ENCODE measurements around the gene DDB1. TPM values are rescaled to one million over a fixed set of nuclear protein-coding genes. Genes with fewer than 3 reads are reported as not detected.

The DDB1 gene
- polyA plus RNA-seq, 2 donors: 51.3 to 78.7 TPM

DNA sequence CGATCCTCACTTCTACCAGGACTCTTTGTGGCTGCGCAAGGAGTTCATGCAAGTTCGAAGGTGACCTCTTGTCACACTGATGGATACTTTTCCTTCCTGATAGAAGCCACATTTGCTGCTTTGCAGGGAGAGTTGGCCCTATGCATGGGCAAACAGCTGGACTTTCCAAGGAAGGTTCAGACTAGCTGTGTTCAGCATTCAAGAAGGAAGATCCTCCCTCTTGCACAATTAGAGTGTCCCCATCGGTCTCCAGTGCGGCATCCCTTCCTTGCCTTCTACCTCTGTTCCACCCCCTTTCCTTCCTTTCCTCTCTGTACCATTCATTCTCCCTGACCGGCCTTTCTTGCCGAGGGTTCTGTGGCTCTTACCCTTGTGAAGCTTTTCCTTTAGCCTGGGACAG, 35.7 kb upstream of the DDB1 start:
- no peak overlapping the region for H3K4me3 ChIP-seq (ENCODE audit: low read depth in 1 of 2, low read length in 2 of 2)
- 91 to 95% methylated on average over 7 of the region's 7 CpGs for WGBS, 2 donors
- H3K27ac ChIP-seq (ENCODE audit: low read depth in 2 of 2, low read length in 1 of 2): peak overlapping the region in 1 of 2 donors; percentile 17
- H3K27me3 ChIP-seq (ENCODE audit: control insufficient read depth in 1 of 2, insufficient read depth in 2 of 2, low read length in 2 of 2): no peaks in the 10 kb centered on the region
- H3K36me3 ChIP-seq (ENCODE audit: control insufficient read depth in 2 of 2, insufficient read depth in 2 of 2, low read length in 1 of 2): peaks cover 5 to 14% of the 10 kb centered on the region in 2 donors
- no peaks in the 10 kb centered on the region for H3K9me3 ChIP-seq (ENCODE audit: control insufficient read depth in 2 of 2, insufficient read depth in 1 of 2, low read depth in 1 of 2, low read length in 1 of 2)
- peaks cover 2 to 10% of the 10 kb centered on the region in 2 donors for H3K4me1 ChIP-seq (ENCODE audit: control insufficient read depth in 2 of 2, insufficient read depth in 2 of 2, low read length in 1 of 2)

- Histone ChIP-seq H3K36me3 (ENCODE audit: control insufficient read depth in 2 of 2, insufficient read depth in 2 of 2, low read length in 1 of 2) (peaks cover 5 to 14% of the 10 kb centered on the region in 2 donors), H3K4me1 (ENCODE audit: control insufficient read depth in 2 of 2, insufficient read depth in 2 of 2, low read length in 1 of 2) (peaks cover 2 to 10% of the 10 kb centered on the region in 2 donors), H3K27ac (ENCODE audit: low read depth in 2 of 2, low read length in 1 of 2) (no peak overlapping the region), H3K27me3 (ENCODE audit: control insufficient read depth in 1 of 2, insufficient read depth in 2 of 2, low read length in 2 of 2) (no peaks in the 10 kb centered on the region), H3K9me3 (ENCODE audit: control insufficient read depth in 2 of 2, insufficient read depth in 1 of 2, low read depth in 1 of 2, low read length in 1 of 2) (no peaks in the 10 kb centered on the region), H3K4me3 (ENCODE audit: low read depth in 1 of 2, low read length in 2 of 2) (no peak overlapping the region)
- 62 to 71% methylated on average over 6 of the region's 6 CpGs for WGBS, 2 donors
These were observed 34.5 kb upstream of the DDB1 start for GRCh38 chr11:61367406-61367805.

DNA sequence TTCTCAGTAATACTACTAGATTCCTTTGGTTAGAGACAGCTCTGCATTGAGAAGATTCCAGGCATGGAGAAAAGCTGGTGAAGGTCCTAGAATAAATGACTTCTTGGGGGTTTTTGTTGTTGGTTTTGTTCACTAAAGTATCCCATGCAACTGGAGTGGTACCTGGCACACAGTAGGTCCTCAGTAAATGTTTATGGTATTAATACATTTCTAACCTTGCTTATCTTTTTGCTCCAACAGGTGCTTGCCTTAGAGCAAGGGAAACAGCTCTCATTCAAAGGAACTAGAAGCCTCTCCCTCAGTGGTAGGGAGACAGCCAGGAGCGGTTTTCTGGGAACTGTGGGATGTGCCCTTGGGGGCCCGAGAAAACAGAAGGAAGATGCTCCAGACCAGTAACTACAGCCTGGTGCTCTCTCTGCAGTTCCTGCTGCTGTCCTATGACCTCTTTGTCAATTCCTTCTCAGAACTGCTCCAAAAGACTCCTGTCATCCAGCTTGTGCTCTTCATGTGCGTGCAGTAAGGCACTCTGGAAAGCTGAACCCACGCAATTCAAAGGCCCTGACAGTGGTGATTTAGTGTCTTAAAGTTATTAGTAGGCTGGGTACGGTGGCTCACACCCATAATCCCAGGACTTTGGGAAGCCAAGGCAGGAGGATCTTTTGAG, 31.2 kb upstream of the DDB1 start:
- Histone ChIP-seq H3K4me3 (ENCODE audit: low read depth in 1 of 2, low read length in 2 of 2) (no peak overlapping the region), H3K4me1 (ENCODE audit: control insufficient read depth in 2 of 2, insufficient read depth in 2 of 2, low read length in 1 of 2) (peaks cover 0 to 8% of the 10 kb centered on the region in 2 donors), H3K9me3 (ENCODE audit: control insufficient read depth in 2 of 2, insufficient read depth in 1 of 2, low read depth in 1 of 2, low read length in 1 of 2) (no peaks in the 10 kb centered on the region), H3K27ac (ENCODE audit: low read depth in 2 of 2, low read length in 1 of 2) (no peak overlapping the region), H3K36me3 (ENCODE audit: control insufficient read depth in 2 of 2, insufficient read depth in 2 of 2, low read length in 1 of 2) (peaks cover 5 to 14% of the 10 kb centered on the region in 2 donors), H3K27me3 (ENCODE audit: control insufficient read depth in 1 of 2, insufficient read depth in 2 of 2, low read length in 2 of 2) (no peaks in the 10 kb centered on the region)
- 92% methylated on average over 5 of the region's 5 CpGs for WGBS, 2 donors

GRCh38 chr11:61362542-61362875, 29.6 kb upstream of the DDB1 start:
- H3K27me3 ChIP-seq (ENCODE audit: control insufficient read depth in 1 of 2, insufficient read depth in 2 of 2, low read length in 2 of 2): no peaks in the 10 kb centered on the region
- H3K36me3 ChIP-seq (ENCODE audit: control insufficient read depth in 2 of 2, insufficient read depth in 2 of 2, low read length in 1 of 2): peaks cover 5 to 8% of the 10 kb centered on the region in 2 donors
- peak overlapping the region; percentile 69 to 74 for H3K4me3 ChIP-seq (ENCODE audit: low read depth in 1 of 2, low read length in 2 of 2)
- H3K27ac ChIP-seq (ENCODE audit: low read depth in 2 of 2, low read length in 1 of 2): peak overlapping the region; percentile 98 to 99
- peaks cover 0 to 3% of the 10 kb centered on the region in 2 donors for H3K4me1 ChIP-seq (ENCODE audit: control insufficient read depth in 2 of 2, insufficient read depth in 2 of 2, low read length in 1 of 2)
- no peaks in the 10 kb centered on the region for H3K9me3 ChIP-seq (ENCODE audit: control insufficient read depth in 2 of 2, insufficient read depth in 1 of 2, low read depth in 1 of 2, low read length in 1 of 2)
- WGBS, 2 donors: 0 to 1% methylated on average over 12 of the region's 12 CpGs

- H3K4me3 ChIP-seq (ENCODE audit: low read depth in 1 of 2, low read length in 2 of 2): peak within 1 kb of the TSS; percentile 69 to 74
- H3K9me3 ChIP-seq (ENCODE audit: control insufficient read depth in 2 of 2, insufficient read depth in 1 of 2, low read depth in 1 of 2, low read length in 1 of 2): no peaks in the 10 kb centered on the region
- H3K36me3 ChIP-seq (ENCODE audit: control insufficient read depth in 2 of 2, insufficient read depth in 2 of 2, low read length in 1 of 2): peaks cover 5 to 8% of the 10 kb centered on the region in 2 donors
- H3K27ac ChIP-seq (ENCODE audit: low read depth in 2 of 2, low read length in 1 of 2): peak within 1 kb of the TSS; percentile 98 to 99
- WGBS, 2 donors: 0% methylated on average over 63 of the region's 63 CpGs
- H3K27me3 ChIP-seq (ENCODE audit: control insufficient read depth in 1 of 2, insufficient read depth in 2 of 2, low read length in 2 of 2): no peaks in the 10 kb centered on the region
- peaks cover 0 to 1% of the 10 kb centered on the region in 2 donors for H3K4me1 ChIP-seq (ENCODE audit: control insufficient read depth in 2 of 2, insufficient read depth in 2 of 2, low read length in 1 of 2)
These were observed 29.0 kb upstream of the DDB1 start, which contains the start of the genes CYB561A3 and TMEM138 for GRCh38 chr11:61361741-61362541. Gene CYB561A3 (minus strand): TSS chr11:61361882. CDS start chr11:61356713, 5,169 bp downstream. Gene TMEM138 (plus strand): TSS chr11:61362374. CDS start chr11:61364391, 2,017 bp downstream.

DNA sequence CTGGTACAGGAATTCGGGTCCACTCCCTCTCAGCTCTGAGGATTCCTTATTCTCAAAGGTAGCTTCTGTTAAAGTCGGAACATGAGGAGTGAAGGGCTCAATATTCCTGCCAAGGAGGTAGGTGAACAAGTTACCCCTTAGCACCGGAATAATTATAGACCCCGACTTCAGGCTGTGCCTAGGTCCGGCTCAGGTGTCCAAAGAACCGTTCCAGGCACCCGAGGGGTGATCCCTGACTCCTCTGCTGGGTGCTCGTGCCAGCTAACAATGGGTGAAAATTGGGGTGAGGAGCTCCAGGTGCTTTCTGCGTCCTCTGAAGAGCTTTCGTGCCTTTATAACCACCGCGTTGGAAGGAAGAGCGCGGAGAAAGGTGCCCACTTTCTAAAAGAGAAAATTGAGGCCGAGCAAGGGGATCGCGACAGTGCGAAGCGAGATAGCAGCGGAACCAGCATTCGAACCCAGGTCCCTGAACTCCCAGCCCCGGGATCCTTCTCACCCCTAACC, 28.4 kb upstream of the DDB1 start:
- H3K36me3 ChIP-seq (ENCODE audit: control insufficient read depth in 2 of 2, insufficient read depth in 2 of 2, low read length in 1 of 2): peaks cover 5 to 11% of the 10 kb centered on the region in 2 donors
- H3K27me3 ChIP-seq (ENCODE audit: control insufficient read depth in 1 of 2, insufficient read depth in 2 of 2, low read length in 2 of 2): no peaks in the 10 kb centered on the region
- H3K27ac ChIP-seq (ENCODE audit: low read depth in 2 of 2, low read length in 1 of 2): peak overlapping the region; percentile 98 to 99
- peak overlapping the region; percentile 69 to 74 for H3K4me3 ChIP-seq (ENCODE audit: low read depth in 1 of 2, low read length in 2 of 2)
- H3K4me1 ChIP-seq (ENCODE audit: control insufficient read depth in 2 of 2, insufficient read depth in 2 of 2, low read length in 1 of 2): peaks cover 0 to 5% of the 10 kb centered on the region in 2 donors
- 2 to 3% methylated on average over 22 of the region's 22 CpGs for WGBS, 2 donors
- no peaks in the 10 kb centered on the region for H3K9me3 ChIP-seq (ENCODE audit: control insufficient read depth in 2 of 2, insufficient read depth in 1 of 2, low read depth in 1 of 2, low read length in 1 of 2)

DNA sequence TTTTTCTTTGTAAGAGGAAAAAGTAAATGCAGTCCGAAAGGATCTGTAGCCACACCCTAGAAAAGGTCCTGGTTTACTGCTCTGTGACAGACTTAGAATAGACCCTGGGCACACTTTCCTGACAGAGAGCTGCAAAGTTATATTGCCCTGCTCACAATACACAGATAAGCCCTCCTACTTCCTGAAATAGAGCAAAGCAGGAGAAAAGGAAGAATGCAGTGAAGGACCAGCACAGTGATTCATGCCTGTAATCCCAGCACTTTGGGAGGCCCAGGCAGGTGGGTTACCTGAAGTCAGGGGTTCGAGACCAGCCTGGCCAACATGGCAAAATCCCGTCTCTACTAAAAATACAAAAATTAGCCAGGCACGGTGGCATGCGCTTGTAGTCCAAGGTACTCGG, 26.6 kb upstream of the DDB1 start:
- Histone ChIP-seq H3K4me1 (ENCODE audit: control insufficient read depth in 2 of 2, insufficient read depth in 2 of 2, low read length in 1 of 2) (peaks cover 0 to 7% of the 10 kb centered on the region in 2 donors), H3K4me3 (ENCODE audit: low read depth in 1 of 2, low read length in 2 of 2) (no peak overlapping the region), H3K27ac (ENCODE audit: low read depth in 2 of 2, low read length in 1 of 2) (no peak overlapping the region), H3K27me3 (ENCODE audit: control insufficient read depth in 1 of 2, insufficient read depth in 2 of 2, low read length in 2 of 2) (no peaks in the 10 kb centered on the region), H3K9me3 (ENCODE audit: control insufficient read depth in 2 of 2, insufficient read depth in 1 of 2, low read depth in 1 of 2, low read length in 1 of 2) (no peaks in the 10 kb centered on the region), H3K36me3 (ENCODE audit: control insufficient read depth in 2 of 2, insufficient read depth in 2 of 2, low read length in 1 of 2) (peaks cover 0 to 9% of the 10 kb centered on the region in 2 donors)
- 80 to 85% methylated on average over 6 of the region's 6 CpGs for WGBS, 2 donors

- 97 to 98% methylated on average over 11 of the region's 11 CpGs for WGBS, 2 donors
- Histone ChIP-seq H3K4me1 (ENCODE audit: control insufficient read depth in 2 of 2, insufficient read depth in 2 of 2, low read length in 1 of 2) (peaks cover 0 to 7% of the 10 kb centered on the region in 2 donors), H3K9me3 (ENCODE audit: control insufficient read depth in 2 of 2, insufficient read depth in 1 of 2, low read depth in 1 of 2, low read length in 1 of 2) (no peaks in the 10 kb centered on the region), H3K27me3 (ENCODE audit: control insufficient read depth in 1 of 2, insufficient read depth in 2 of 2, low read length in 2 of 2) (no peaks in the 10 kb centered on the region), H3K36me3 (ENCODE audit: control insufficient read depth in 2 of 2, insufficient read depth in 2 of 2, low read length in 1 of 2) (peaks cover 0 to 5% of the 10 kb centered on the region in 2 donors), H3K4me3 (ENCODE audit: low read depth in 1 of 2, low read length in 2 of 2) (no peak overlapping the region), H3K27ac (ENCODE audit: low read depth in 2 of 2, low read length in 1 of 2) (no peak overlapping the region)
These were observed 25.7 kb upstream of the DDB1 start for GRCh38 chr11:61358566-61358965.

DNA sequence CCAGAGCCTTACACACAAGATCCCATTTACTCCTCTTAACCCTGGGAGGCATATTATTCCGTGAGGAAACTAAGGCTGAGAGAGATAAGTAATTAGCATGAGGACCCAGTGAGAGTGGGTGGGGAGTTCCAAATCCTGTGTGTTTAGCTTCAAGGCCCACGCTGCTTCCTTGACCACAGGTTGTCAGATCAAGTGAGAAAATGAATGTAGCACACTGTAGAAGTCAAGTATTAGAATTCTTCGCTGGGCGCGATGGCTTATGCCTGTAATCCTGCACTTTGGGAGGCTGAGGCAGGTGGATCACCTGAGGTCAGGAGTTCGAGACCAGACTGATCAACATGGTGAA, 25.0 kb upstream of the DDB1 start:
- Histone ChIP-seq H3K4me1 (ENCODE audit: control insufficient read depth in 2 of 2, insufficient read depth in 2 of 2, low read length in 1 of 2) (peaks cover 0 to 7% of the 10 kb centered on the region in 2 donors), H3K9me3 (ENCODE audit: control insufficient read depth in 2 of 2, insufficient read depth in 1 of 2, low read depth in 1 of 2, low read length in 1 of 2) (no peaks in the 10 kb centered on the region), H3K27me3 (ENCODE audit: control insufficient read depth in 1 of 2, insufficient read depth in 2 of 2, low read length in 2 of 2) (no peaks in the 10 kb centered on the region), H3K4me3 (ENCODE audit: low read depth in 1 of 2, low read length in 2 of 2) (no peak overlapping the region), H3K36me3 (ENCODE audit: control insufficient read depth in 2 of 2, insufficient read depth in 2 of 2, low read length in 1 of 2) (peaks cover 1 to 9% of the 10 kb centered on the region in 2 donors), H3K27ac (ENCODE audit: low read depth in 2 of 2, low read length in 1 of 2) (no peak overlapping the region)
- 91 to 98% methylated on average over 6 of the region's 6 CpGs for WGBS, 2 donors
